Measurements from ENCODE around the gene IFNK.
A peak's percentile ranks its signal among the peaks of the same experiment; 100 is the strongest.

IFNK gene

DNA sequence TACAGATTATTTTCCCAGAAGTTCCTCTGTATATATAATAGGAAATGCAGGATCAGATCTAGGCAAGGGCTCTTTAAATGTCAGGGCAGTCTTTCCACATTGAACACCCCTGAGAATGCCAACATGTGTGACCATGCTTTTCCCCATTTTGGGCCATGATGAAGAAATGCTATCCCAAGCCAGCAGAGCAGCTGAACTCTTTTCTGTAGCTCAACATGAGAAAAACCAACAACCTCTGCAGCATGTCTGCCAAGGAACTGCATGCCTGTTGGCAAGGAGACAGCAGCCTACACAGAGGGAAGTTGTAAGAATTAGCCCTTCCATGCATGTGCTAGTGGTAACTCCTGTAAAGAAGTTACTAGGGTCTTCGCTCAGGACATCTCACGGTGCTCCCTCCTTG is 9.5 kb upstream of the IFNK start:
- no peak for DNase-seq

DNA sequence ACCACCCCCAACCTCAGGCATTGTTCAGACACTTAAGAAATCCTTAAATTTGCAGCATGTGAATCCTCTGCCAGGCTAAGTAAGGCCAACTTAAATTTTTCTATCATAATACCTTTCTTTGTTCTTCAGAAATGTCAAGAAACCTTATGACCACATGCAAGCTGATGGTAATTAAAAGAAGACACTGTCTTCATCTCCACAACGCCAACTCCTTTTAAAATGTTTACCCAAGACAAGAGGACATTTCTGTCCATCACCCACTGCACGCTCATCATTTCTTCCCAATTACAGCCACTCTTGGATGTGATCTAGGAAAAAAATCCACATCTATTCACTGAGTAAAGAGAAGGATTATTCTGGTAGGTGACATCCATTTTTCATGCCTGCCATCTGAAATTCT is 6.1 kb upstream of the IFNK start:
- DNase-seq = no peak

DNA sequence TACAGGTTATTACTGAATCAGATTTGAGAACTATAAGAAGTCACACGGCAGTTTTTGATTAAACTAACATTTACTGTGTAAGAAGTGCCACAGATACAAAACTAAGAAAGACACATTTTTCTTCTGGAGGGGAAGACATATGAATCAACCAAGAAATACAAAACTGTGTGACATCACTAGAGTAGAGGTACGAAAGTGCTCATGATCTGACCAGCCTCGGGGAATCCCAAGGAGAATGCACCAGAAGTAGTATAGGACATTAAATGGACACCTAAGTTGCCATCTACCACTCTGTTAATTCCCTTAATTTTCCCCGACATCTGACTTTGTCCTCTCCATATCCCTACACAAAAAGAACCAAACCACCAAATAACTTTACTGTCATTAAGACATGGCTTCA is 5.3 kb upstream of the IFNK start:
- no peak for DNase-seq

DNA sequence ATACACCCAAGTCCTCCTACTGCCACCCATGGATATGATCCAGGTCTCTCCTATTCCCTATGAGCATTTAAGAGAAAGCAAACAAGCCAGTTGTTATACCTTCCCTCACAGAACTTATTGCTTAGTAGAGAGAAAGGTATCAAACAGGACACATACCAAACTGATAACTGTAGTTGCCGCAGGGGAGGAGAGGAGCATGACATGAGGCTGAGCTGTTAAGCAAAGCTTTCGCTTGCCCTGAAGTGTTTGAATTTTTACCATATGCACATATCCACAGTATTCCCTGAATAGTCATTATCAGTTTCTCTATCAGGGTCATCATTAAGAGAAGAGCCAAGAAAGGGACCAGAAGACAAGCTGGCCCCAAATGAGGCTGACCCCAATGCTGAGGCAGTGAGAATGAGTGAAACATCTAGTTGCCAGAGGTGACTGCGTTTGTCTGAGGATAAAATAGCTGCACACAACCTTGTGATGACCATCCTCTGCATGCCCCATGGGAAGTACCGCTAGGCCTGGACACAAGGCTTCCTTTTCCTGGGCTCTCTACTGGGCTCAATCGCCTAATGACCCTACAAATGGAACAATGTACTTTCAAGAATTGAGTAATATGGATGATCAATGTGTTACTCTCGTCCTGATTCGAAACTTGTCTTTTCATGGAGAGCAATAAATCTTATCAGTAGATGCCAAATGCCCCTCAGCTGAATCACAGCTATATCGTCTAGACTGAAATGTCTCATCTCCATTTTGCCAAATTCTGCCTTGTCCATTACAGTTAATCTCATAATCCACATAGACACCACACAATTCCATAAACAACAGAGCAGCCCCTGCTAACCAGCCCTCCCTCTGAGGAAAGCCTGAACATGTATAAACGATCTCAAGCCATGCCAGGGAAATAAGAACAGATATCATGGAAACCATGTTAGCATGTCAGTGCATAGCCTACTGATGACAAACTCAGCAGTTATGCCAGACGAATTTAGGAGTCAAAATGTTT is 4.3 kb upstream of the IFNK start:
- no peak for DNase-seq

DNA sequence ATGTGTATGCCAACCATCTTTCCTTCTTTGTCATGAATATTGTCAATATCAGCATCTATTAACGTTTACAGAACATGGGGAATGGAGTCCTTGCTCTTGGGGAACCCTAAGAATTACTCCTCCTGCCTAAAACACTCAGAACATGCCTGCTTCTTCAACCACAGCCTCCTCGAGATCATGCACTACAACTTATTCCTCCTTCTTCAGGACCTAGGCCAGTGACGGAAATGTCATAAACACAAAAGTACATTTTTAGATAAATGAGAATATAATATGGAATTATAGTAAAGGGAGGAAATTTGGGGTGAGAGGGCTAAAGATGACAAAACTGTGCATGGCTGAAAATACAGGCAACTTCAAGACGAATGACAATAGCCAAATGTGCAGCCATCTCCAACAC is 3.1 kb upstream of the IFNK start:
- DNase-seq = no peak

DNA sequence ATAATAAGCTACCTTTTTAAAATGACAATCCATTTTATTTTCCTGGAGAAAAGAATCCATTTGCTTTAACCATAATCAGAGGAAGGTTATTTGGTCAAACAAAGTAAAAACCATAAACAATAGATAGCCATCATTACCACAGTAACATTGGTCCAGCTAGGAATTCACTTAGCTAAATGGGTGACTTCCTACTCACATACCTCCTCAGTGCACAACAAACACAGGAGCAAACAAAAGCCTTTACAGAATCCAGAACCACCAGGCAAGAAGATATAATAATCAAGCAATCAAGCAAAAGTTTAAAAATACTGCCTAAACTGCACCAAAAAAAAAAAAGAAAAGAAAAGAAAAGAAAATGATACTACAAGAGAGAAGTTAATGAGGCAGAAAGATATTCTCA is 949 bp upstream of the IFNK start:
- no peak for DNase-seq

DNA sequence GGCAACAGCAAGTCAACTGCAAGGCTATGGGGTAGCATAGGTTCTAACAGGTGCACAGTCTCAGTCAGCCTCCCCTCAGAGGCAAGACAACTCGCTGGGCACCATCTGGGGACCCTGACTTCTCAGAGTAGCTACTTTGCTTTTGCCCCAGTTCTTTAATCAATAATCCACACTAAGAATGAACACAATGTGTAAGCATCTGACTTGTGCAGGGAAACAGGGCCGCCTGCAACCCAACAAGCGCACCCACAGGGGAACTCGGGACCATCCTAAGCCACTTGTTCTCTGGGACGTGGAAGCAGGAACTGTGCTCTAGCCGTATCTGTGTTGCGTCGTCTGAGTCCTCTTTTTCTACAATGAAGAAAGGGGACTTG is 3.6 kb downstream of the IFNK start:
- no peak for DNase-seq

DNA sequence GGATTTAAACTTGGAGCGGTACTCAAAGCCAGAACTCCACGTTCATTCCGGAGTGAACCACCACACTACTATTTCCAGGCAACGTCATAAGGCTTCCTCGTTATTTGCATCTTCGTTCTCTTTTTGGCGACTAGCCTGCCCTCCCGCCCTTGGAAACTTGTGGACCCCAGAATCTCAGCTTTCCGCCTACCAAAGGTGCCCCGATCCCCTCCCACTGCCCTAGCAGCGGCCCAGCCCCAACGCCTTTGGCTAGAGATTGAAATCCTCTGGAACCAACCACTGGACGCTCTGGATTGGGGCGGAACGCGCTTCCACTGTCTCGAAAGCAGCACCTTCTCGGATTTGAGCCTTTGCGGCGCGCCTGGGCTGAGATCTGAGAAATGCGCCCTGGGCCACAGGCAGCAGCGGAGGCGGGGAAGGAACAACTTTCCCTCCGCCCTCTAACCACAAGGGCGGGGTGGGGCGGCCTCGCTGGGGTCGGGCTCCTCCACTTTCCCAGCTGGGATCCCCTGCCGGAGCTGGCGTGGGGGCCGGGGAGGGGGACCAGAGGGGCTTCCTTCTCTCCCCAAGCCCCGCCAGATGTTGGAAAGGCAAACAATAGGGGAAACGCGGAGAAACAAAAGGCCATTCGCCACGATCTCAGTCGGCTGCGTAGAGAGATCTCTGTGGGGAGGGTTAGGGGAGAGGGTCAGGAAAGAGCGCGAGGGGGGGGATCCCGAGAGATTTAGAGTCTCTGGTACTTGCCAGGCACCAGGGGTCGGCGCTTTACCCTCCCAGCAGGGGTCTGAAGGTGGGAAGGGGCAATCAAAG is 4.2 kb downstream of the IFNK start:
- peak; percentile 60 to 67 for DNase-seq

DNA sequence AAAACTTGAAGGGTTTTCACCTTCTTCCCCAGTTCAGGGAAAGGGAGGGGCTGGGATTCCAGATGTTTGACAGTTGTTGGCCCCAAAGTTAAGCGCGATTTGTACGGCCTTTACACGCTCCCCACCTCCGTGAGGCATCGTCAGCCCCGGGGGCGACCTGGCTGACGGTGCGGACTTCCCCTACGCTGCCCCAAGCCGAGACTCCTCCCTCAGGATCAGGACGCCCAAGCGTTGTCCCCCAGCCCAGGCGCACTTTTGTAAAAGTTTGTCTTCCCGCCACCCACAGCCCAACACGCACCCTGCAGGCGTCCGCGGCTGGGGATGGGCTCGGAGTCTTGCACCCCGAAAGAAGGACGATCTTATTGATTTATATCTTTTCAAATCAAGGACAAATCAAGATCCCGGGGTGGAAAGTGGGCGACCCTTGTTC is 4.8 kb downstream of the IFNK start:
- peak in 1 of 2 donors; percentile 49 for DNase-seq

DNA sequence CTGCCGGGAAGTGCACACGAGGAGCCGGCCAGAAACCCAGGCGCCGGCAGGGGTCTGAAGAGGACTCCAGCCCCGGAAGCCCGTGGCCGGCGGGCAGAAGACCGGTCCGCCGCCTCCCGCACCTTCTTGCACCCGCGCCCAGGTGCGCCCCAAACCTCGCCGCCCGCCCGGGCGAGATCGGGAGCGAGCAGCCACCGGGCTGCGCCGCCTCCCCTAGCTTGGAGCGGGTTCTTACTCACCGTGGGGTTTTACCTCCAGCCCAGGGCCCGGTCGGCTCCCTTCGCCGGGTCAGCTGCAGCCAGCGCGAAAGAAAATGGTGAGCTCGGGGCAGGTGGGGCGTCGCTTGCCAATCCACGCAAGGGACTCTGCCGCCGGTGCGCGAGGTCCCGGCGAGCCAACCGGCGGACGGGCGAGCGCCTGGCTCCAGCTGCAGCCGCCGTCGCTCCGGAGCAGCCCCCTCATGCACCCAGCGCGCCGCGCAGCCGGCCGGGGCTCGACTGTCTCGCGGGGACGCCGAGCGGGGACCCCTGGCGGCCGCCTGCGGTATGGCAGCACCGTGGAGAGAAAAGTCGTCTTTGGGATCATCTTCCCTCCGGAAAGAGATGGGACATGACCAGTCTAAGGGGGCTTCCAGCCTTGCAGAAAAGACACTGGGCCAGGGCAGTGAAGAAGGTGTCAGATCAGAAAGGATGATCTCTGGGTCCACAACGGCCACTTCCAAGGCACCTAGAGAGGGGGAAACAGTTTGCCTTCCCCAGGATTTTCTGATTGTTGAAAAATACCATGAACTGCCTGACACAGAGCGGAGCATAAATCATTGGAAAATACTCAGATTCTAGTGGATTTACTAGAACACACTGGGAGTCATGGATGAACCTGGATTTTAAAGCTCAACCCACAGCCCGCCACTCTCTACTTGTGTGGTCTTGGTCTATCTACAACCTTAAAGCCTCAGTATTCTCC is 5.5 kb downstream of the IFNK start, which contains the start of gene MOB3B:
Gene MOB3B (minus strand): TSS at position 499 of the 963 bp plus-strand sequence. CDS start 74,264 bp downstream, outside the sequence.
- DNase-seq = peak; percentile 74 to 86

DNA sequence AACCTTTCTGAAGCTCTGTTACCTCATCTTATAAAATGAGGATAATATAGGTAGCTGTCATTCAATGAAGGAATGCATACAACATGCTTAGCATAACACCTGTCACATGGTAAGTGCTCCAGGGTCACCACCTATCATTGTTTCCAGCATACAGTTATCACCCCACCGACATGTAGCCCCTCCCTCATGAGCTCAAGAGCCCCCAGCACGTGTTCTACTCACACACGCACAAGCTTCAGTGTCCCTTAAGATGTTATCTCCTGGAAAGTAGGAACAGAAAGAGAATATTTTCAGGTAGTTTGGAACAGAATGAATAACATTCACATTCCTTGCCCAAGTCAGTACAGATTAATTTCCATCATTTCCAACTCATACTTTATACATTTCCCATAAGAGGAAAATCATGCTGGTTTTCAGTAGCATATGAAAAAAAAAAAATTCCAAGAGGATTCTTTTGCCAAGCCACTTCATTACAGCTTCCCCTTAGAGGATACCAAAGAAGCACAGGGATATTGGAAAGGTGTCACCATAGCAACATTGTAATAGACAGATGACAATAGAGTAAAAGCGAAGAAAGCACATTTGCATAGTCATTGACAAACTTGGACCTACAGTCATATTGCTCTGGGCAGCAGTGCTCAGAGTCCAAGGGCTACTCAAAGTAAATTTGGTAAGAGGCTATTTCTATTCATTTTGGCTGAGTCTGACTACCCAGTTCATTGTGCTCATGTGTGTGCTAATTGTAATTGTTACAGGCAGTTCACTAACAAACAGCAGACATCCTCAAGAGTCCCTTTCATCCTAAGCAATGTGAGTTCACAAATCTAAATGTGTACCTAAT is 7.0 kb downstream of the IFNK start:
- no peak for DNase-seq

DNA sequence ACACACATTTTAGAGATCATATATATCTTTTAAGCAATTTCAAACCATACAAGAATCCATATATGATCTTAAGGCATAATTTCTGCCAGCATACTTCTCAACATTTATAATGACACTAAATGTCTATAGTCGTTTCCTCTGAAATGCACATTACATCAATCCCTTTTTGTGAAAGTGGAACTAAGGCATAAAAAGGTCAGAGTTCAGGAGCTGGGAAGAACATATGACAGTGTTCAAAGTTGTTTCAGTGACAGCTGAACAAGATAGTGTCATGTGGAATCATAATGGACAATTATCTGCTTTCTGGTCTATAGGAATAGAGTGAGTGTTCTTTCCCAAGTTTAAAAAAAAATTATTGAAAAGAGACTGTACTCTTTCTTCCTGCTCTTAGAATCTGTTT is 8.0 kb downstream of the IFNK start:
- DNase-seq = no peak

DNA sequence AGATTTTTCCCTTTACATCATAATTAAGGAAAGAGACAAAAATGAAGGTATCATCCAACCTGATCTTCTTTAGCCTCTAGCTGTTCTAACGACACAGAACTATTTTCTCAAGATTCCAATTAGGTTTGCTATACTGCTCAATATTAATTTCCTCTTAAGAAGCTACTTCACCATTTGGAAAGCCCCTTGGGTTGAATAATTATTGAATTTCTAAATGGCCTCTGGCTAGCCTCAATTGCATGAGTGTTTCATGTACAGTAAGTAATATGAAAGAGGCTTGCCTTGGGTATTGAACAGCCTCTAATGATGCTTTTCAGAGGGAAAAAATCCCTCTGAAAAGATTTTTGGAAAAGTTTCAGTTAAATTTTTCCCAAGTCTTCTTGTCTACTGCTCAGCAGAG is 9.2 kb downstream of the IFNK start:
- DNase-seq = no peak

DNA sequence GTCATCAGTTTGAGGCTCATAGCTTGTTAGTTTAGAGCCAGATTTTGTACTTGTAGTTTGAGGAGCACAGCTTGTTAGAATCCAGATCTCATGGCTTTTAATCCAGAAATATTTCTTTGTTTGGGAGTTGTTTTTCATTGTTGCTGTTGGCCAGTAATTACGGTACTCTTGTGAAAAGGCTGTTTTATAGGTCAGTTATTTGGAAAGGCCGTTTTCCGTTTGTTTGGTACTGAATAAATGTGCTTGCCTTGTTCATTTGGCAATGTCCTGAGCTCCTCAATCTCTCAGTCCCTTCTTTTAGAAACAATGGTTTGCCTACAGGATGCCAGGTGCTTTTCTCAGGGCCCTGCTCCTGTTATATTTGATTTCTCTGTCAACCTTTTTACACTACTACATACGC is 10.0 kb downstream of the IFNK start:
- DNase-seq = peak in 1 of 2 donors; percentile 48

DNA sequence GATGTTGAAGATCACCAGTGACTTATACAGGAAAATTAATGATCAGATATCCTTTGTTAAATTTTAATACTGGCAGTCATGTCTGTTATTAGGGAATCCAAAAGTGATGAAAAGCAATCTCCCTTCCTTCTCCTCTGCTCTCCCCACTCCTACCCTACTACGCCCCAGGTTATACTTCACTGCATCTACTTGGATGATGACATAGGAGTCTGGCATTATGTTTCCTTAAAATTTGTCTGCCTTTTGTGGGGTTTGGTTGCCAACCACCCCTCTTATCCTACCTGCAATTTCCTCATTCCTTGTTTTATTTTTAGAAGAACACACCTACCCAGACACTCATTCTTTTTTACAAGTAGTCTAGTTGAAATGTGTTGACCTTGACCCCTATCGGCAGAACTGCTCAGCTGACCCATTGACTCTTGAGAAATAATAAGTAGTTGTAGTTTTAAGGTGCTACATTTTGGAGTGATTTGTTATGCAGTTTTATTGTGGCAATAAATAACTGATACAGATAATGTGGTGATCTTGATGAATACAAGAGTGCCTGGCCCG is 10.6 kb downstream of the IFNK start:
- DNase-seq = no peak

DNA sequence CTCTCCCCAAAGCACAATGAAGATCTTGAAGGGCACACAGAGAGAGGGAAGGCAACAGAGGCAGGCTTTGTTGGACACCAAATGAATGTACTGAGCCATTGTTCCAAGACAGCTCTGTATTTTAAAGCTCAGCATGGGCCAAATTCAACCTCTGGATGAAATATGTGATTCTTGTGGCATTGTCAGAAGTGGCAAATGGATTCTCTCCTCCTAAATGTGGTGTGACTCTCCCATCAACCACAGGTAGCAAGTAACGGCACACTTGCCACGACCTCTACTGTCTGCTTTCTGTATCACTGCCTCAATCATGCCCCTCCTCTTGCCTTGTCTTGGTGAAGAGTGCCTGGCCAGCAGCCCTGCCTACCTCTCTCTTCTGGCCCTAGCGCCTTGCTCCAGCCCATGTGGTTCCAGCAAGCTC is 11.6 kb downstream of the IFNK start:
- peak; percentile 36 to 77 for DNase-seq

DNA sequence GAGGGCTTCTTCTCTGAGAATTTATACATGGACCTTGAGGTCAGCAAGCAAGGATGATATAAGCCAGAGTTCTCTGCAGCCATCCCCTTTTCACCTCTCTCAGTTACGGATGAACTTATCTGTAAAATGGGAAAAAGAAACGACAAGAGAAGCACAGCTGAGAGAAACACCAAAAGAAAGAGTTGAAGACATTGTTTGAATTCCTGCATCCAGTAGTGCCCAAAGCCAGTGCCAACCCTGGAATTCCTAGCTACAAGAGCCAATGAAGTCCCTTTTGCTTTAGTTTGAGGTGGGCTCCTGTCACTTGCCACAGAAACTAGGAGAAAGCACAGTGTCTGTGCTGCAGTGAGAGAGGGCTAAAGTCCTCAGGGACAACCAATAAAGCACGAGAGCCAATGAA is 12.1 kb downstream of the IFNK start:
- DNase-seq = no peak

DNA sequence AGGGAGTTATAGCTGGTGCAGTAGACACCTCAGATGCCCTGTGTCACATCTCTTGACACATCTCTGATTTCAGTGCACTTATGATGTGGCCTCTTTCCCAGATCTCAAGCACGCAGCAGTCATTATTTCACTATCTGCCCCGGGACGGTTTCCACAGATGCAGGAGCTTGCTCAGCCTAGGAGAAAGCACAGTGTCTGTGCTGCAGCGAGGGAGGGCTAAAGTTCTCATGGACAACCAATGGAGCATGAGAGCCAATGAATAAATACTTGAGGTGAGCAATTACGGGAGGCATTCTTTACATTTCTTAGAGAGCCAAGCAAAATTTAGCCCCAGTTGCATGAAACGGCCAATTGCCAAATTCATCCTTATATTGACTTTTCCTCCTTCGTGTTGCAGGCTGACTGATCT is 12.9 kb downstream of the IFNK start:
- no peak for DNase-seq

DNA sequence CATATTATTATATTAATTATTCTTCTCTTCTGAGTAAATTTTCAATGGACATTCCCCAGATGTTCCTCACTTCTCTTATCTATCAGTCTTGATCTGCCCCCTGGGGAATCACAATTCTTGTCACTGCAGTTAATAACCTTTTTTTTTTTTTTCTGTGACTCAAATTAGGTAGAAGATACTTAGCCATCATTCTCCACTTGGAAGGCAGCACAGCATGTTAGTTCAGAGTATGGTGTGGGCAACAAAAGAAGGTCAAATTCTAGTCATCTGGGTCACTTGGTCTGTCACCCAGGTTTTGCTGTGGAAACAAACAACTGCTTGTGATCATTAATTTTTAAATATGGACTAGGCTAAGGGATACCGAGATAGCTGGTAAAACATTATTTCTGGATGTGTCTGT is 13.7 kb downstream of the IFNK start:
- DNase-seq = no peak

DNA sequence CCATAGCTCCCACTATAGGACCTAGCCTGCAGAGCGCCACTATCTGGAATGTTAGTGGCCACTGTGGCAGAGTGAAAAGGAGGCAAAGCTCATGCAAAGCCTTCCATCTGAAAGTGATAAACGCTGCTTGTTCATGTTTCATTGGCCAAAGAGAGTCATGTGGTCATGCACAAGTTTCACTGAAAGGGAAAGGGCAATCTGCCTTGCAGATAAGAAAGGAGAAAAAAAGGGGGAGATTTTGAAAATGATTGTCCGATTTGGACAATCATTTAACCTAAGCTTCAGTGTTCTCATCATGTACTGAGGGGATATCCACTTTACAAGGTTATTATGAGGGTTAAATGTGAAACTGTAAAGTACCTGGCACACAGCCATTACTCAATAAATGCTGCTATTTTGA is 14.6 kb downstream of the IFNK start:
- no peak for DNase-seq
